Measurements from ENCODE around the gene LKAAEAR1.
"Not testable (repeated sequence)": the region's sequence is repeated elsewhere in the genome, so short reads cannot be mapped to it uniquely, and the experiment has no call there.

The LKAAEAR1 gene

GRCh38 chr20:64099086-64099786, 15.0 kb upstream of the LKAAEAR1 start:
- DNase-seq (ENCODE audit: low read depth in 1 of 2, low spot score in 1 of 2): no peak

GRCh38 chr20:64098471-64099013, 14.3 kb upstream of the LKAAEAR1 start:
- no peak for DNase-seq (ENCODE audit: low read depth in 1 of 2, low spot score in 1 of 2)

GRCh38 chr20:64096535-64096934, 12.3 kb upstream of the LKAAEAR1 start:
- no peak for DNase-seq (ENCODE audit: low read depth in 1 of 2, low spot score in 1 of 2)

GRCh38 chr20:64095927-64096326, 11.7 kb upstream of the LKAAEAR1 start:
- no peak for DNase-seq (ENCODE audit: low read depth in 1 of 2, low spot score in 1 of 2)

- DNase-seq (ENCODE audit: low read depth in 1 of 2, low spot score in 1 of 2): no peak
These were observed 11.3 kb upstream of the LKAAEAR1 start for GRCh38 chr20:64095455-64095854.

GRCh38 chr20:64093013-64093503, 8.9 kb upstream of the LKAAEAR1 start:
- DNase-seq (ENCODE audit: low read depth in 1 of 2, low spot score in 1 of 2): no peak

GRCh38 chr20:64092258-64093012, 8.2 kb upstream of the LKAAEAR1 start:
- no peak for DNase-seq (ENCODE audit: low read depth in 1 of 2, low spot score in 1 of 2)

- no peak for DNase-seq (ENCODE audit: low read depth in 1 of 2, low spot score in 1 of 2)
These were observed 7.6 kb upstream of the LKAAEAR1 start for GRCh38 chr20:64091770-64092169.

- DNase-seq (ENCODE audit: low read depth in 1 of 2, low spot score in 1 of 2): no peak
These were observed 7.1 kb upstream of the LKAAEAR1 start for GRCh38 chr20:64091340-64091739.

GRCh38 chr20:64090165-64090564, 6.0 kb upstream of the LKAAEAR1 start:
- DNase-seq (ENCODE audit: low read depth in 1 of 2, low spot score in 1 of 2): no peak

GRCh38 chr20:64088586-64088985, 4.4 kb upstream of the LKAAEAR1 start:
- not testable (repeated sequence) for DNase-seq (ENCODE audit: low read depth in 1 of 2, low spot score in 1 of 2)

- not testable (repeated sequence) for DNase-seq (ENCODE audit: low read depth in 1 of 2, low spot score in 1 of 2)
These were observed 3.1 kb upstream of the LKAAEAR1 start for GRCh38 chr20:64087226-64087825.

- no peak for DNase-seq (ENCODE audit: low read depth in 1 of 2, low spot score in 1 of 2)
These were observed 2.6 kb upstream of the LKAAEAR1 start for GRCh38 chr20:64086801-64087200.

- no peak for DNase-seq (ENCODE audit: low read depth in 1 of 2, low spot score in 1 of 2)
These were observed 521 bp upstream of the LKAAEAR1 start for GRCh38 chr20:64084685-64085152.

- peak; percentile 40 to 45 for DNase-seq (ENCODE audit: low read depth in 1 of 2, low spot score in 1 of 2)
These were observed 807 bp downstream of the LKAAEAR1 start for GRCh38 chr20:64083378-64083803.

- DNase-seq (ENCODE audit: low read depth in 1 of 2, low spot score in 1 of 2): no peak
These were observed 1.3 kb downstream of the LKAAEAR1 start for GRCh38 chr20:64082820-64083377.

- DNase-seq (ENCODE audit: low read depth in 1 of 2, low spot score in 1 of 2): no peak
These were observed 2.0 kb downstream of the LKAAEAR1 start for GRCh38 chr20:64082126-64082731.

GRCh38 chr20:64081624-64081964, 2.6 kb downstream of the LKAAEAR1 start:
- DNase-seq (ENCODE audit: low read depth in 1 of 2, low spot score in 1 of 2): no peak

- no peak for DNase-seq (ENCODE audit: low read depth in 1 of 2, low spot score in 1 of 2)
These were observed 3.2 kb downstream of the LKAAEAR1 start for GRCh38 chr20:64080813-64081623.
